Endothelial cell of umbilical vein (primary cell): ENCODE data around the gene GEMIN5.

Source experiments
- EZH2 ChIP-seq: IDR thresholded peaks from 2 replicates; pipeline ENCODE4 v1.6.1; 2012; ENCODE audit warnings: borderline replicate concordance, low read depth, mild to moderate bottlenecking, moderate library complexity, low read length, inconsistent platforms; ENCODE audit not compliant: severe bottlenecking
- JUN ChIP-seq: IDR thresholded peaks from 2 replicates; pipeline ENCODE4 v1.6.1; 2011; ENCODE audit warnings: borderline replicate concordance, low read depth; ENCODE audit not compliant: insufficient read length, insufficient read depth
- MYC ChIP-seq: IDR thresholded peaks from one replicate; pipeline ENCODE4 v1.6.1; 2011; ENCODE audit warnings: mild to moderate bottlenecking, low read depth, low read length
- POLR2A ChIP-seq: IDR thresholded peaks from 2 replicates; pipeline ENCODE4 v1.6.1; 2012; ENCODE audit warnings: low read depth, mild to moderate bottlenecking, control low read depth, low read length
- POLR2AphosphoS5 ChIP-seq: IDR thresholded peaks from 2 replicates; pipeline ENCODE4 v1.6.1; 2012; ENCODE audit warnings: low read depth, mild to moderate bottlenecking, control low read depth, low read length, moderate library complexity; ENCODE audit not compliant: insufficient read depth
- TF ChIP-seq, protein P1 (sequence below), 2 donors: IDR thresholded peaks; 1 replicate in 1 of 2; 2 replicates in 1 of 2; pipeline ENCODE4 v1.5.1; 2011; ENCODE audit warnings: low read length in 2 of 2, mild to moderate bottlenecking in 2 of 2, moderate library complexity in 2 of 2, control low read depth in 1 of 2, inconsistent platforms in 1 of 2, low read depth in 1 of 2; ENCODE audit not compliant: insufficient read depth in 1 of 2; ENCODE audit errors: extremely low read depth in 1 of 2
- TF ChIP-seq, protein P2 (sequence below): IDR thresholded peaks from 2 replicates; pipeline ENCODE4 v1.6.1; 2011; ENCODE audit not compliant: insufficient read depth, insufficient read length

DNA sequence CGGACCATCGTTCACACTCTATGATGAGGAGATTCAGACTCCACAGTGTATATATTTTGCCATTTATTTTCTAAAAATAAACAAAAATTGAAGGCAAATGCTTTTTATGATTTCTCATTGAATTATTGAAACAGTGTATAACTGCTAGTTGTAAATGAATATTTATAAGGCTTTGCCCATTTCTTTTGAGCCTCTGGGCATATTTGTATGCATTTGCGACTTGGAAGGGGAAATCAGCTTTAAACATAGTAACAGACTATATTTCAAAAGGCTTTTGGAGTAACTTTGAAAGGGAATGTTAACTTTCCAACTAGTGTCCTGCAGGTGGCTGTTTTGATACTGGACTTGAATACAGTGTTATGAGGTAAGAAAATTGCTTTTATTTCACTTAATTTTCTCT lies 28.9 kb upstream of the GEMIN5 start:
- TF ChIP-seq, protein P1, sequence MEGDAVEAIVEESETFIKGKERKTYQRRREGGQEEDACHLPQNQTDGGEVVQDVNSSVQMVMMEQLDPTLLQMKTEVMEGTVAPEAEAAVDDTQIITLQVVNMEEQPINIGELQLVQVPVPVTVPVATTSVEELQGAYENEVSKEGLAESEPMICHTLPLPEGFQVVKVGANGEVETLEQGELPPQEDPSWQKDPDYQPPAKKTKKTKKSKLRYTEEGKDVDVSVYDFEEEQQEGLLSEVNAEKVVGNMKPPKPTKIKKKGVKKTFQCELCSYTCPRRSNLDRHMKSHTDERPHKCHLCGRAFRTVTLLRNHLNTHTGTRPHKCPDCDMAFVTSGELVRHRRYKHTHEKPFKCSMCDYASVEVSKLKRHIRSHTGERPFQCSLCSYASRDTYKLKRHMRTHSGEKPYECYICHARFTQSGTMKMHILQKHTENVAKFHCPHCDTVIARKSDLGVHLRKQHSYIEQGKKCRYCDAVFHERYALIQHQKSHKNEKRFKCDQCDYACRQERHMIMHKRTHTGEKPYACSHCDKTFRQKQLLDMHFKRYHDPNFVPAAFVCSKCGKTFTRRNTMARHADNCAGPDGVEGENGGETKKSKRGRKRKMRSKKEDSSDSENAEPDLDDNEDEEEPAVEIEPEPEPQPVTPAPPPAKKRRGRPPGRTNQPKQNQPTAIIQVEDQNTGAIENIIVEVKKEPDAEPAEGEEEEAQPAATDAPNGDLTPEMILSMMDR (IDR thresholded peaks at IDR 0.05; ENCODE audit: extremely low read depth in 1 of 2, insufficient read depth in 1 of 2, low read depth in 1 of 2, low read length in 2 of 2): no peak
- no peak for TF ChIP-seq POLR2A
- no peak for TF ChIP-seq EZH2
- no peak for TF ChIP-seq MYC
- TF ChIP-seq, protein P2, sequence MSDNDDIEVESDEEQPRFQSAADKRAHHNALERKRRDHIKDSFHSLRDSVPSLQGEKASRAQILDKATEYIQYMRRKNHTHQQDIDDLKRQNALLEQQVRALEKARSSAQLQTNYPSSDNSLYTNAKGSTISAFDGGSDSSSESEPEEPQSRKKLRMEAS: no peak
- TF ChIP-seq POLR2AphosphoS5: no peak
- TF ChIP-seq JUN: no peak
